IMR-90 (cell line): Measurements from ENCODE around the gene RAB5B.

Experiments used
- BHLHE40 ChIP-seq: fragments of 150-350 bp; IDR thresholded peaks from 2 replicates; pipeline ENCODE4 v1.6.1; 2016; ENCODE audit warnings: mild to moderate bottlenecking, low read depth, low read length
- CEBPB ChIP-seq: IDR thresholded peaks from 2 replicates; pipeline ENCODE4 v1.6.1; 2012; ENCODE audit warnings: low read depth, low read length, improper control_type of control experiment
- FOS ChIP-seq: fragments of 150-350 bp; IDR thresholded peaks from 2 replicates; pipeline ENCODE4 v1.6.1; 2016; ENCODE audit warnings: low read depth, low read length
- MAFK ChIP-seq: IDR thresholded peaks from 2 replicates; pipeline ENCODE4 v1.6.1; 2012; ENCODE audit warnings: low read depth, low read length, improper control_type of control experiment
- MAZ ChIP-seq: IDR thresholded peaks from 2 replicates; pipeline ENCODE4 v1.6.1; 2012; ENCODE audit warnings: low read depth, mild to moderate bottlenecking, low read length, improper control_type of control experiment, moderate library complexity, borderline replicate concordance
- POLR2A ChIP-seq: IDR thresholded peaks from 2 replicates; pipeline ENCODE4 v1.6.1; 2012; ENCODE audit warnings: mild to moderate bottlenecking, low read depth, low read length
- RAD21 ChIP-seq: IDR thresholded peaks from 2 replicates; pipeline ENCODE4 v1.6.1; 2012; ENCODE audit warnings: low read length, improper control_type of control experiment
- RCOR1 ChIP-seq: IDR thresholded peaks from 2 replicates; pipeline ENCODE4 v1.6.1; 2012; ENCODE audit warnings: mild to moderate bottlenecking, low read length, improper control_type of control experiment; ENCODE audit not compliant: insufficient replicate concordance
- RFX5 ChIP-seq: IDR thresholded peaks from 2 replicates; pipeline ENCODE4 v1.8.0; 2012; ENCODE audit warnings: low read depth, mild to moderate bottlenecking, low read length, moderate library complexity
- SMC3 ChIP-seq: fragments of 150-350 bp; IDR thresholded peaks from 2 replicates; pipeline ENCODE4 v1.6.1; 2016; ENCODE audit warnings: low read depth, mild to moderate bottlenecking, antibody characterized with exemption, low read length, moderate library complexity
- TF ChIP-seq, protein P1 (sequence below): fragments of 150-350 bp; IDR thresholded peaks from 2 replicates; pipeline ENCODE4 v1.6.1; 2017; ENCODE audit warnings: mild to moderate bottlenecking, antibody characterized with exemption, low read length, low read depth
- TF ChIP-seq, protein P2 (sequence below): conservative IDR thresholded peaks from 2 replicates; pipeline ENCODE4 v1.5.1; 2012; ENCODE audit warnings: mild to moderate bottlenecking, low read depth, low read length, improper control_type of control experiment

DNA sequence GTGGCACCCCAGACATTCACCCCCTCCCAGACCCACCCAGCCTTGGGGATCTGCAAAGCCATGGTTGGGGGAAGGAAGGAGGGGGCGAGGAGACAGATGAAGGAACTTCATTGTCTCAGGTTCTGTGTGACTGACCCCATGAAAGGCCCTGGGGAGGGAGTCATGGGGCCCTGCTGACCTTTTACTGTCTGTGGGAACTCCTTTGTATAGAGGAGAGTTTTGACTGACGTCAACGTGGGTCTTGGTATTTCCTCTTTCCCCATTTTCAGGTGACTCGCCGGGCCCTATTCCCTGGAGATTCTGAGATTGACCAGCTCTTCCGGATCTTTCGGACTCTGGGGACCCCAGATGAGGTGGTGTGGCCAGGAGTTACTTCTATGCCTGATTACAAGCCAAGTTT lies 3.1 kb upstream of the RAB5B start:
- TF ChIP-seq RCOR1 (no peak), CEBPB (peak; percentile 53), POLR2A (peak; percentile 52; the same call in 1 of the 2 replicates), RFX5 (no peak), RAD21 (no peak), SMC3 (no peak), MAFK (no peak), BHLHE40 (no peak), MAZ (peak; percentile 56), FOS (0 out of 2 replicates have a peak, but pooled peaks have one; percentile 58)
- TF ChIP-seq, protein P1, sequence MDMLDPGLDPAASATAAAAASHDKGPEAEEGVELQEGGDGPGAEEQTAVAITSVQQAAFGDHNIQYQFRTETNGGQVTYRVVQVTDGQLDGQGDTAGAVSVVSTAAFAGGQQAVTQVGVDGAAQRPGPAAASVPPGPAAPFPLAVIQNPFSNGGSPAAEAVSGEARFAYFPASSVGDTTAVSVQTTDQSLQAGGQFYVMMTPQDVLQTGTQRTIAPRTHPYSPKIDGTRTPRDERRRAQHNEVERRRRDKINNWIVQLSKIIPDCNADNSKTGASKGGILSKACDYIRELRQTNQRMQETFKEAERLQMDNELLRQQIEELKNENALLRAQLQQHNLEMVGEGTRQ: no peak
- TF ChIP-seq, protein P2, sequence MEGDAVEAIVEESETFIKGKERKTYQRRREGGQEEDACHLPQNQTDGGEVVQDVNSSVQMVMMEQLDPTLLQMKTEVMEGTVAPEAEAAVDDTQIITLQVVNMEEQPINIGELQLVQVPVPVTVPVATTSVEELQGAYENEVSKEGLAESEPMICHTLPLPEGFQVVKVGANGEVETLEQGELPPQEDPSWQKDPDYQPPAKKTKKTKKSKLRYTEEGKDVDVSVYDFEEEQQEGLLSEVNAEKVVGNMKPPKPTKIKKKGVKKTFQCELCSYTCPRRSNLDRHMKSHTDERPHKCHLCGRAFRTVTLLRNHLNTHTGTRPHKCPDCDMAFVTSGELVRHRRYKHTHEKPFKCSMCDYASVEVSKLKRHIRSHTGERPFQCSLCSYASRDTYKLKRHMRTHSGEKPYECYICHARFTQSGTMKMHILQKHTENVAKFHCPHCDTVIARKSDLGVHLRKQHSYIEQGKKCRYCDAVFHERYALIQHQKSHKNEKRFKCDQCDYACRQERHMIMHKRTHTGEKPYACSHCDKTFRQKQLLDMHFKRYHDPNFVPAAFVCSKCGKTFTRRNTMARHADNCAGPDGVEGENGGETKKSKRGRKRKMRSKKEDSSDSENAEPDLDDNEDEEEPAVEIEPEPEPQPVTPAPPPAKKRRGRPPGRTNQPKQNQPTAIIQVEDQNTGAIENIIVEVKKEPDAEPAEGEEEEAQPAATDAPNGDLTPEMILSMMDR: no peak
